ENCODE measurements around the gene MFRP.

MFRP gene

GRCh38 chr11:119306373-119306890 lies 40.1 kb downstream of the MFRP start:
- Histone ChIP-seq H3K4me1 (ENCODE audit: insufficient read depth, low read length) (peaks cover 5% of the 10 kb centered on the region; the same call in 1 of the 2 replicates), H3K36me3 (ENCODE audit: insufficient read depth, low read depth, low read length) (peaks cover 65% of the 10 kb centered on the region), H3K27me3 (ENCODE audit: insufficient read depth, low read length) (no peaks in the 10 kb centered on the region), H3K9me3 (ENCODE audit: insufficient read depth, low read depth, low read length) (no peaks in the 10 kb centered on the region), H3K4me3 (ENCODE audit: low read length) (no peak overlapping the region), H3K27ac (ENCODE audit: low read length) (no peak overlapping the region), H3K9ac (ENCODE audit: low read depth, low read length) (no peak overlapping the region)

GRCh38 chr11:119305556-119306372 lies 40.7 kb downstream of the MFRP start:
- H3K27ac ChIP-seq (ENCODE audit: low read length) = no peak overlapping the region
- H3K36me3 ChIP-seq (ENCODE audit: insufficient read depth, low read depth, low read length) = peaks cover 71% of the 10 kb centered on the region

GRCh38 chr11:119303227-119303718 lies 43.2 kb downstream of the MFRP start:
- Histone ChIP-seq H3K4me3 (ENCODE audit: low read length) (no peak overlapping the region), H3K4me1 (ENCODE audit: insufficient read depth, low read length) (peaks cover 5% of the 10 kb centered on the region; the same call in 1 of the 2 replicates), H3K9me3 (ENCODE audit: insufficient read depth, low read depth, low read length) (no peaks in the 10 kb centered on the region), H3K36me3 (ENCODE audit: insufficient read depth, low read depth, low read length) (peaks cover 88% of the 10 kb centered on the region), H3K27me3 (ENCODE audit: insufficient read depth, low read length) (no peaks in the 10 kb centered on the region), H3K9ac (ENCODE audit: low read depth, low read length) (no peak overlapping the region), H3K27ac (ENCODE audit: low read length) (no peak overlapping the region)

More at GRCh38 chr11:119305556-119306372, 40.7 kb downstream of the MFRP start:
- Histone ChIP-seq H3K9me3 (ENCODE audit: insufficient read depth, low read depth, low read length) (no peaks in the 10 kb centered on the region), H3K9ac (ENCODE audit: low read depth, low read length) (no peak overlapping the region), H3K4me1 (ENCODE audit: insufficient read depth, low read length) (peaks cover 5% of the 10 kb centered on the region; the same call in 1 of the 2 replicates), H3K27me3 (ENCODE audit: insufficient read depth, low read length) (no peaks in the 10 kb centered on the region), H3K4me3 (ENCODE audit: low read length) (no peak overlapping the region)

- H3K36me3 ChIP-seq (ENCODE audit: insufficient read depth, low read depth, low read length) = peaks cover 95% of the 10 kb centered on the region
- H3K27ac ChIP-seq (ENCODE audit: low read length) = no peak overlapping the region
- H3K9ac ChIP-seq (ENCODE audit: low read depth, low read length) = no peak overlapping the region
- no peaks in the 10 kb centered on the region for H3K9me3 ChIP-seq (ENCODE audit: insufficient read depth, low read depth, low read length)
- H3K4me3 ChIP-seq (ENCODE audit: low read length) = no peak overlapping the region
- no peaks in the 10 kb centered on the region for H3K4me1 ChIP-seq (ENCODE audit: insufficient read depth, low read length)
- H3K27me3 ChIP-seq (ENCODE audit: insufficient read depth, low read length) = no peaks in the 10 kb centered on the region
Observed at GRCh38 chr11:119300198-119300964, 46.1 kb downstream of the MFRP start.

- no peak overlapping the region for H3K4me3 ChIP-seq (ENCODE audit: low read length)
- no peaks in the 10 kb centered on the region for H3K27me3 ChIP-seq (ENCODE audit: insufficient read depth, low read length)
- H3K36me3 ChIP-seq (ENCODE audit: insufficient read depth, low read depth, low read length) = peaks cover 85% of the 10 kb centered on the region
- no peak overlapping the region for H3K27ac ChIP-seq (ENCODE audit: low read length)
- H3K9ac ChIP-seq (ENCODE audit: low read depth, low read length) = no peak overlapping the region
- H3K4me1 ChIP-seq (ENCODE audit: insufficient read depth, low read length) = no peaks in the 10 kb centered on the region
- no peaks in the 10 kb centered on the region for H3K9me3 ChIP-seq (ENCODE audit: insufficient read depth, low read depth, low read length)
Observed at GRCh38 chr11:119299416-119299815, 47.1 kb downstream of the MFRP start.

GRCh38 chr11:119298726-119299125 lies 47.8 kb downstream of the MFRP start:
- no peak overlapping the region for H3K9ac ChIP-seq (ENCODE audit: low read depth, low read length)
- no peak overlapping the region for H3K27ac ChIP-seq (ENCODE audit: low read length)
- H3K4me1 ChIP-seq (ENCODE audit: insufficient read depth, low read length) = no peaks in the 10 kb centered on the region

GRCh38 chr11:119297938-119298337 lies 48.6 kb downstream of the MFRP start:
- Histone ChIP-seq H3K36me3 (ENCODE audit: insufficient read depth, low read depth, low read length) (peaks cover 70% of the 10 kb centered on the region), H3K9ac (ENCODE audit: low read depth, low read length) (no peak overlapping the region), H3K27me3 (ENCODE audit: insufficient read depth, low read length) (no peaks in the 10 kb centered on the region), H3K4me1 (ENCODE audit: insufficient read depth, low read length) (no peaks in the 10 kb centered on the region), H3K27ac (ENCODE audit: low read length) (no peak overlapping the region), H3K9me3 (ENCODE audit: insufficient read depth, low read depth, low read length) (no peaks in the 10 kb centered on the region), H3K4me3 (ENCODE audit: low read length) (no peak overlapping the region)

More at GRCh38 chr11:119298726-119299125, 47.8 kb downstream of the MFRP start:
- H3K36me3 ChIP-seq (ENCODE audit: insufficient read depth, low read depth, low read length) = peaks cover 78% of the 10 kb centered on the region
- no peaks in the 10 kb centered on the region for H3K9me3 ChIP-seq (ENCODE audit: insufficient read depth, low read depth, low read length)
- no peak overlapping the region for H3K4me3 ChIP-seq (ENCODE audit: low read length)
- H3K27me3 ChIP-seq (ENCODE audit: insufficient read depth, low read length) = no peaks in the 10 kb centered on the region

- Histone ChIP-seq H3K4me3 (ENCODE audit: low read length) (no peak overlapping the region), H3K36me3 (ENCODE audit: insufficient read depth, low read depth, low read length) (peaks cover 51% of the 10 kb centered on the region), H3K27ac (ENCODE audit: low read length) (no peak overlapping the region), H3K27me3 (ENCODE audit: insufficient read depth, low read length) (no peaks in the 10 kb centered on the region), H3K4me1 (ENCODE audit: insufficient read depth, low read length) (no peaks in the 10 kb centered on the region), H3K9ac (ENCODE audit: low read depth, low read length) (no peak overlapping the region), H3K9me3 (ENCODE audit: insufficient read depth, low read depth, low read length) (peaks cover 5% of the 10 kb centered on the region; the same call in 1 of the 2 replicates)
Observed at GRCh38 chr11:119295178-119295577, 51.3 kb downstream of the MFRP start.

- Histone ChIP-seq H3K36me3 (ENCODE audit: insufficient read depth, low read depth, low read length) (peaks cover 50% of the 10 kb centered on the region), H3K27me3 (ENCODE audit: insufficient read depth, low read length) (no peaks in the 10 kb centered on the region), H3K4me3 (ENCODE audit: low read length) (no peak overlapping the region), H3K4me1 (ENCODE audit: insufficient read depth, low read length) (no peaks in the 10 kb centered on the region), H3K27ac (ENCODE audit: low read length) (no peak overlapping the region), H3K9ac (ENCODE audit: low read depth, low read length) (no peak overlapping the region), H3K9me3 (ENCODE audit: insufficient read depth, low read depth, low read length) (peaks cover 5% of the 10 kb centered on the region; the same call in 1 of the 2 replicates)
Observed at GRCh38 chr11:119293461-119293860, 53.0 kb downstream of the MFRP start.

GRCh38 chr11:119290894-119291497 lies 55.5 kb downstream of the MFRP start:
- Histone ChIP-seq H3K27me3 (ENCODE audit: insufficient read depth, low read length) (no peaks in the 10 kb centered on the region), H3K36me3 (ENCODE audit: insufficient read depth, low read depth, low read length) (peaks cover 54% of the 10 kb centered on the region), H3K4me1 (ENCODE audit: insufficient read depth, low read length) (no peaks in the 10 kb centered on the region), H3K4me3 (ENCODE audit: low read length) (no peak overlapping the region), H3K9ac (ENCODE audit: low read depth, low read length) (no peak overlapping the region), H3K27ac (ENCODE audit: low read length) (no peak overlapping the region), H3K9me3 (ENCODE audit: insufficient read depth, low read depth, low read length) (peaks cover 5% of the 10 kb centered on the region; the same call in 1 of the 2 replicates)

Measured in iPS-20b (cell line).